HepG2 (cell line): Measurements from ENCODE around the gene GGCT. TPM values are rescaled to one million over a fixed set of nuclear protein-coding genes. Genes with fewer than 3 reads are reported as not detected.

Source experiments
- ATAC-seq: fragments of 200-7000 bp; cut with Tn5 transposase; 3 replicates; pipeline ENCODE4 v1.9.1; 2020; ENCODE audit warnings: mild to moderate bottlenecking, moderate library complexity
- BruUV-seq: library from RNA; stranded (reverse); fragments of 400-500 nt; replicated peaks from 2 replicates; lab custom pipeline; 2021; lab: Mats Ljungman, UMichigan
- CTCF ChIA-PET: fragments of 300-600 bp; formaldehyde crosslinking; extraction: SDS; loops from one replicate; lab custom pipeline; 2021; ENCODE audit warnings: low total read pairs, inconsistent platforms, low intra/inter-chr PET ratio; lab: Yijun Ruan, JAX
- POLR2A ChIA-PET: fragments of 350-600 bp; sonication (Branson Sonifier 250); formaldehyde crosslinking; loops from one replicate; lab custom pipeline; 2020; ENCODE audit warnings: antibody characterized with exemption, inconsistent platforms; lab: Yijun Ruan, JAX
- DNase-seq: peaks from one replicate; pipeline ENCODE4 v3.0.0-alpha.2; 2015; ENCODE audit warnings: low spot score
- FAIRE-seq: peaks from 3 replicates; lab custom pipeline; 2011; peaks lifted over from hg19 to GRCh38; lab: Jason Lieb, UNC
- H2AFZ ChIP-seq: one replicate; pipeline ENCODE4 v1.6.1; 2011; ENCODE audit warnings: low read length, inconsistent platforms
- H3K27ac ChIP-seq: fragments of 300-600 bp; 3 replicates; pipeline ENCODE4 v1.8.0; 2011; ENCODE audit warnings: mixed run types, mild to moderate bottlenecking, mixed read lengths, low read length, inconsistent platforms; ENCODE audit not compliant: insufficient read depth; ENCODE audit errors: extremely low read length
- H3K27me3 ChIP-seq, 2 experiments: fragments of 200-600 bp in 1 of 2; 2 replicates in 1 of 2; 3 replicates in 1 of 2; pipeline versions ENCODE4 v1.6.0 to v1.8.0; 2011; ENCODE audit warnings: low read length in 2 of 2, mild to moderate bottlenecking in 2 of 2, moderate library complexity in 2 of 2, inconsistent platforms in 1 of 2; ENCODE audit not compliant: insufficient read depth in 2 of 2, control insufficient read depth in 1 of 2
- H3K36me3 ChIP-seq, 2 experiments: fragments of 200-600 bp in 1 of 2; replicated peaks in 1 of 2; 2 replicates in 1 of 2; 3 replicates in 1 of 2; pipeline versions ENCODE4 v1.5.1 to v1.8.0; 2011; ENCODE audit warnings: low read length in 2 of 2, inconsistent platforms in 1 of 2; ENCODE audit not compliant: insufficient read depth in 2 of 2, control insufficient read depth in 1 of 2
- H3K4me1 ChIP-seq: 2 replicates; pipeline ENCODE4 v1.5.1; 2012; ENCODE audit warnings: low read length, inconsistent platforms; ENCODE audit not compliant: insufficient read depth
- H3K4me2 ChIP-seq: 2 replicates; pipeline ENCODE4 v1.6.0; 2011; ENCODE audit warnings: low read depth, low read length, inconsistent platforms
- H3K4me3 ChIP-seq, 3 experiments: fragments of 200-600 bp in 1 of 3; sonication (generic), shearing (Covaris generic) in 1 of 3; replicated peaks in 1 of 3; 2 replicates each; pipeline ENCODE4 v1.5.1; 2011 to 2016; ENCODE audit warnings: low read length in 3 of 3, inconsistent platforms in 2 of 3, low read depth in 2 of 3, mild to moderate bottlenecking in 2 of 3, control low read depth in 1 of 3, mixed read lengths in 1 of 3; ENCODE audit not compliant: insufficient read depth in 1 of 3
- H3K79me2 ChIP-seq: one replicate; pipeline ENCODE4 v1.6.1; 2011; ENCODE audit warnings: low read length, inconsistent platforms; ENCODE audit not compliant: insufficient read depth
- H3K9ac ChIP-seq: 2 replicates; pipeline ENCODE4 v1.6.0; 2011; ENCODE audit warnings: mild to moderate bottlenecking, low read depth, low read length, inconsistent platforms; ENCODE audit not compliant: insufficient read depth
- H3K9me3 ChIP-seq: 2 replicates; pipeline ENCODE4 v1.5.1; 2012; ENCODE audit warnings: mild to moderate bottlenecking, low read length
- H4K20me1 ChIP-seq: 2 replicates; pipeline ENCODE4 v1.6.0; 2011; ENCODE audit warnings: inconsistent platforms, mild to moderate bottlenecking, low read length, moderate library complexity; ENCODE audit not compliant: insufficient read depth
- CAMTA2 ChIP-seq: sonication (generic); formaldehyde crosslinking; IDR thresholded peaks from 2 replicates; pipeline ENCODE4 v1.4.0; 2020; ENCODE audit warnings: mild to moderate bottlenecking, missing genetic modification reagents, borderline replicate concordance
- ISX ChIP-seq: sonication (generic); formaldehyde crosslinking; conservative IDR thresholded peaks from 2 replicates; pipeline ENCODE4 v1.5.0; 2020; ENCODE audit warnings: missing genetic modification reagents
- RAD21 ChIP-seq: fragments of 450-650 bp; formaldehyde crosslinking; IDR thresholded peaks from 2 replicates; pipeline ENCODE4 v1.5.0; 2020; ENCODE audit warnings: mild to moderate bottlenecking
- RXRB ChIP-seq: IDR thresholded peaks from 2 replicates; pipeline ENCODE4 v1.6.1; 2016; ENCODE audit warnings: borderline replicate concordance, missing genetic modification reagents, missing compliant biosample characterization
- SKI ChIP-seq: fragments of 450-650 bp; IDR thresholded peaks from one replicate; pipeline ENCODE4 v1.6.1; 2018; ENCODE audit warnings: mild to moderate bottlenecking; ENCODE audit not compliant: partially characterized antibody
- SOX6 ChIP-seq, 2 experiments: fragments of 450-650 bp in 1 of 2; sonication (generic) in 1 of 2; formaldehyde crosslinking in 1 of 2; IDR thresholded peaks; 2 replicates each; pipeline versions ENCODE4 v1.4.0 to v1.6.1; 2017 to 2020; ENCODE audit warnings: antibody characterized with exemption in 1 of 2, mild to moderate bottlenecking in 1 of 2, missing genetic modification reagents in 1 of 2
- ZFP62 ChIP-seq: sonication (generic); formaldehyde crosslinking; IDR thresholded peaks from 2 replicates; pipeline ENCODE4 v1.4.0; 2020; ENCODE audit warnings: missing genetic modification reagents
- ZMYM3 ChIP-seq: sonication (generic); formaldehyde crosslinking; IDR thresholded peaks from 2 replicates; pipeline ENCODE4 v1.5.1; 2020; ENCODE audit warnings: mild to moderate bottlenecking, missing genetic modification reagents
- ZNF235 ChIP-seq: sonication (generic); formaldehyde crosslinking; IDR thresholded peaks from 2 replicates; pipeline ENCODE4 v1.8.1; 2023; ENCODE audit warnings: mild to moderate bottlenecking, missing genetic modification reagents, borderline replicate concordance
- ZNF317 ChIP-seq: sonication (generic); formaldehyde crosslinking; IDR thresholded peaks from 2 replicates; pipeline ENCODE4 v1.5.0; 2020; ENCODE audit warnings: mild to moderate bottlenecking, missing genetic modification reagents
- ZNF430 ChIP-seq: sonication (generic); formaldehyde crosslinking; IDR thresholded peaks from 2 replicates; pipeline ENCODE4 v1.9.0; 2021; ENCODE audit warnings: mild to moderate bottlenecking, missing genetic modification reagents
- ZNF724P ChIP-seq: sonication (generic); formaldehyde crosslinking; IDR thresholded peaks from 2 replicates; pipeline ENCODE4 v1.8.0; 2022; ENCODE audit warnings: missing genetic modification reagents, borderline replicate concordance
- WGBS: methylation state at CpG from one replicate; pipeline ENCODE4 v1.1.6; 2017; ENCODE audit warnings: low lambda C conversion rate; 5-methylcytosine and 5-hydroxymethylcytosine counted together
- in situ Hi-C: cut with HindIII; loops from 2 replicates; pipeline ENCODE4 v1.10.0; 2017; ENCODE audit warnings: low pct_unique_long_range_greater_than_20kb; ENCODE audit not compliant: extremely low pct_ligation_motif_present
- intact Hi-C: fragments of 100-400 bp; cut with micrococcal nuclease; formaldehyde crosslinking; loops from one replicate; pipeline ENCODE4 v1.10.0; 2022; ENCODE audit not compliant: unreplicated experiment
- polyA plus RNA-seq, 8 experiments: library from polyadenylated mRNA; depleted of rRNA in 3 of 8; stranded (reverse) in 7 of 8; unstranded in 1 of 8; fragments of >200 nt; fragmentation: Illumina TruSeq in 4 of 8; extraction: Trizol in 4 of 8; gene quantifications; 2 replicates each; pipeline versions ENCODE4 v1.2.1 to v1.2.3, GENCODE V29; 2011 to 2016; ENCODE audit warnings: low read depth in 4 of 8, missing spikeins in 1 of 8, mixed read lengths in 1 of 8; ENCODE audit not compliant: insufficient read depth in 1 of 8
- total RNA-seq, 5 experiments: library from RNA; depleted of rRNA; stranded (reverse); fragments of >200 nt; fragmentation: Illumina TruSeq; extraction: Trizol; gene quantifications; 2 replicates each; pipeline ENCODE4 v1.2.3, GENCODE V29; 2016; ENCODE audit warnings: low read depth in 1 of 5
- TF ChIP-seq, protein P1 (sequence below): fragments of 450-650 bp; IDR thresholded peaks from 2 replicates; pipeline ENCODE4 v1.6.1; 2016
- TF ChIP-seq, protein P2 (sequence below): sonication (generic); formaldehyde crosslinking; IDR thresholded peaks from 2 replicates; pipeline ENCODE4 v1.8.0; 2022; ENCODE audit warnings: missing genetic modification reagents, mild to moderate bottlenecking, moderate library complexity, borderline replicate concordance
- TF ChIP-seq, protein P3 (sequence below): sonication (generic); formaldehyde crosslinking; IDR thresholded peaks from 2 replicates; pipeline ENCODE4 v1.4.0; 2020; ENCODE audit warnings: mild to moderate bottlenecking, missing genetic modification reagents
- TF ChIP-seq, protein P4 (sequence below): sonication (generic); formaldehyde crosslinking; IDR thresholded peaks from 2 replicates; pipeline ENCODE4 v1.4.0; 2020; ENCODE audit warnings: missing genetic modification reagents, borderline replicate concordance
- TF ChIP-seq, protein P5 (sequence below): sonication (generic); formaldehyde crosslinking; IDR thresholded peaks from 2 replicates; pipeline ENCODE4 v1.5.1; 2020; ENCODE audit warnings: missing genetic modification reagents, mild to moderate bottlenecking, borderline replicate concordance

The GGCT gene
- total and polyA plus RNA-seq, 2 of the 13 experiments (the other 11 are each of a cell fraction or from before 2014, with no cell fraction given), result 19.5 to 78.3 TPM

DNA sequence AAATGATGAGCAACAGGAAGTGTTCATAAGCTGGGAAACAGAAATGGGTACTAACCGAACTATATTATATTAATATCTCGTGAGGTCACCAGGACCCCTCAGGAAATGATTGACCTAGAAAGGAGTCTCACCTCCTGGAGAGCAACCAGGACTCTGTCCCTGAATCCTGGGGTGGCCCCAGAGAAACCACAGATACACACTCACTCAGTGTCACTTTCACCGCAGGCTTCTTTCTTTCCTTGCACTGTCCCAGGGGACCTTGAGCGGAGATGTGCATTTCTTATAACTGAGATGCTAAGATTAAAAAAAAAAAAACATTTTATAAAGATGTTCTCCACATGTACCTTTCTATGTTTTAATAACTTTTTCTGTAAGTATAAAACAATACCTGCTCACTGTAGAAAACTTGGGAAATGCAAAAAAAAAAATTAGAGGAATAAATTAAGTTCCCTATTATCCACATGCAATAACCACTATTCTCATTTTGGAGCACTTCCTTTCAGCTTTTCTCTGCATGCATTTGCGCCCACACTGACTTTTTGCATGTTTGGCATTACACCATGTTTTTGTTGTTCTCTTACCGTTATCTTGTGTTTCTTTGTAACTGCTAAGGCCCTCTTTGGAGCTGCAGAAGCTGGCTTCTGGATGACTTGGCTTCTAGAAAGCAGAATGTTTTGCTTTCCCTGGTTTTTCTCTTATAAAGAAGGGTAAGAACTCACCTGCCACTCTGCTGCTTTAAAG is 41.1 kb downstream of the GGCT start:
- Histone ChIP-seq H3K27ac (no peak overlapping the region), H3K9me3 (no peaks in the 10 kb centered on the region), H3K9ac (no peak overlapping the region), H3K36me3 (no peaks in the 10 kb centered on the region), H3K79me2 (no peaks in the 10 kb centered on the region), H3K4me3 (no peak overlapping the region), H3K27me3 (no peaks in the 10 kb centered on the region), H4K20me1 (no peaks in the 10 kb centered on the region), H3K4me1 (peaks cover 24% of the 10 kb centered on the region), H2AFZ (no peak overlapping the region), H3K4me2 (no peak overlapping the region)
- in situ Hi-C loops, result no loop called here
- BruUV-seq, result no TSS peak
- ChIA-PET POLR2A (no interaction called here), CTCF (no interaction called here)
- intact Hi-C loops, result no loop called here
- DNase-seq (no peak), FAIRE-seq (no peak), ATAC-seq (no peak)
- 89% methylated on average over 6 of the region's 6 CpGs for WGBS
- TF ChIP-seq ZFP62 (no peak), ZNF724P (CRISPR knock-in tag) (no peak), RAD21 (CRISPR knock-in tag) (no peak), ZNF235 (CRISPR knock-in tag) (no peak), SKI (no peak), ZNF430 (no peak), SOX6 (IDR thresholded peaks at IDR 0.05) (no peak), SOX6 (CRISPR knock-in tag; IDR thresholded peaks at IDR 0.05) (no peak), CAMTA2 (CRISPR knock-in tag) (no peak), ISX (CRISPR knock-in tag) (no peak), ZMYM3 (no peak), ZNF317 (CRISPR knock-in tag) (no peak), RXRB (CRISPR knock-in tag) (no peak)
- TF ChIP-seq, protein P1, sequence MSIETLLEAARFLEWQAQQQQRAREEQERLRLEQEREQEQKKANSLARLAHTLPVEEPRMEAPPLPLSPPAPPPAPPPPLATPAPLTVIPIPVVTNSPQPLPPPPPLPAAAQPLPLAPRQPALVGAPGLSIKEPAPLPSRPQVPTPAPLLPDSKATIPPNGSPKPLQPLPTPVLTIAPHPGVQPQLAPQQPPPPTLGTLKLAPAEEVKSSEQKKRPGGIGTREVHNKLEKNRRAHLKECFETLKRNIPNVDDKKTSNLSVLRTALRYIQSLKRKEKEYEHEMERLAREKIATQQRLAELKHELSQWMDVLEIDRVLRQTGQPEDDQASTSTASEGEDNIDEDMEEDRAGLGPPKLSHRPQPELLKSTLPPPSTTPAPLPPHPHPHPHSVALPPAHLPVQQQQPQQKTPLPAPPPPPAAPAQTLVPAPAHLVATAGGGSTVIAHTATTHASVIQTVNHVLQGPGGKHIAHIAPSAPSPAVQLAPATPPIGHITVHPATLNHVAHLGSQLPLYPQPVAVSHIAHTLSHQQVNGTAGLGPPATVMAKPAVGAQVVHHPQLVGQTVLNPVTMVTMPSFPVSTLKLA, result no peak
- TF ChIP-seq, protein P2, sequence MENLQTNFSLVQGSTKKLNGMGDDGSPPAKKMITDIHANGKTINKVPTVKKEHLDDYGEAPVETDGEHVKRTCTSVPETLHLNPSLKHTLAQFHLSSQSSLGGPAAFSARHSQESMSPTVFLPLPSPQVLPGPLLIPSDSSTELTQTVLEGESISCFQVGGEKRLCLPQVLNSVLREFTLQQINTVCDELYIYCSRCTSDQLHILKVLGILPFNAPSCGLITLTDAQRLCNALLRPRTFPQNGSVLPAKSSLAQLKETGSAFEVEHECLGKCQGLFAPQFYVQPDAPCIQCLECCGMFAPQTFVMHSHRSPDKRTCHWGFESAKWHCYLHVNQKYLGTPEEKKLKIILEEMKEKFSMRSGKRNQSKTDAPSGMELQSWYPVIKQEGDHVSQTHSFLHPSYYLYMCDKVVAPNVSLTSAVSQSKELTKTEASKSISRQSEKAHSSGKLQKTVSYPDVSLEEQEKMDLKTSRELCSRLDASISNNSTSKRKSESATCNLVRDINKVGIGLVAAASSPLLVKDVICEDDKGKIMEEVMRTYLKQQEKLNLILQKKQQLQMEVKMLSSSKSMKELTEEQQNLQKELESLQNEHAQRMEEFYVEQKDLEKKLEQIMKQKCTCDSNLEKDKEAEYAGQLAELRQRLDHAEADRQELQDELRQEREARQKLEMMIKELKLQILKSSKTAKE, result no peak
- TF ChIP-seq, protein P3, sequence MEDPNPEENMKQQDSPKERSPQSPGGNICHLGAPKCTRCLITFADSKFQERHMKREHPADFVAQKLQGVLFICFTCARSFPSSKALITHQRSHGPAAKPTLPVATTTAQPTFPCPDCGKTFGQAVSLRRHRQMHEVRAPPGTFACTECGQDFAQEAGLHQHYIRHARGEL (CRISPR knock-in tag), result no peak
- TF ChIP-seq, protein P4, sequence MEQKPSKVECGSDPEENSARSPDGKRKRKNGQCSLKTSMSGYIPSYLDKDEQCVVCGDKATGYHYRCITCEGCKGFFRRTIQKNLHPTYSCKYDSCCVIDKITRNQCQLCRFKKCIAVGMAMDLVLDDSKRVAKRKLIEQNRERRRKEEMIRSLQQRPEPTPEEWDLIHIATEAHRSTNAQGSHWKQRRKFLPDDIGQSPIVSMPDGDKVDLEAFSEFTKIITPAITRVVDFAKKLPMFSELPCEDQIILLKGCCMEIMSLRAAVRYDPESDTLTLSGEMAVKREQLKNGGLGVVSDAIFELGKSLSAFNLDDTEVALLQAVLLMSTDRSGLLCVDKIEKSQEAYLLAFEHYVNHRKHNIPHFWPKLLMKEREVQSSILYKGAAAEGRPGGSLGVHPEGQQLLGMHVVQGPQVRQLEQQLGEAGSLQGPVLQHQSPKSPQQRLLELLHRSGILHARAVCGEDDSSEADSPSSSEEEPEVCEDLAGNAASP, result no peak
- TF ChIP-seq, protein P5, sequence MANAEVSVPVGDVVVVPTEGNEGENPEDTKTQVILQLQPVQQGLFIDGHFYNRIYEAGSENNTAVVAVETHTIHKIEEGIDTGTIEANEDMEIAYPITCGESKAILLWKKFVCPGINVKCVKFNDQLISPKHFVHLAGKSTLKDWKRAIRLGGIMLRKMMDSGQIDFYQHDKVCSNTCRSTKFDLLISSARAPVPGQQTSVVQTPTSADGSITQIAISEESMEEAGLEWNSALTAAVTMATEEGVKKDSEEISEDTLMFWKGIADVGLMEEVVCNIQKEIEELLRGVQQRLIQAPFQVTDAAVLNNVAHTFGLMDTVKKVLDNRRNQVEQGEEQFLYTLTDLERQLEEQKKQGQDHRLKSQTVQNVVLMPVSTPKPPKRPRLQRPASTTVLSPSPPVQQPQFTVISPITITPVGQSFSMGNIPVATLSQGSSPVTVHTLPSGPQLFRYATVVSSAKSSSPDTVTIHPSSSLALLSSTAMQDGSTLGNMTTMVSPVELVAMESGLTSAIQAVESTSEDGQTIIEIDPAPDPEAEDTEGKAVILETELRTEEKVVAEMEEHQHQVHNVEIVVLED, result no peak
